Measurements from ENCODE around the gene SERINC2. TPM values are rescaled to one million over a fixed set of nuclear protein-coding genes. Genes with fewer than 3 reads are reported as not detected.

Gene SERINC2
- total RNA-seq, 1 experiment from 2014 or later = 140 TPM

DNA sequence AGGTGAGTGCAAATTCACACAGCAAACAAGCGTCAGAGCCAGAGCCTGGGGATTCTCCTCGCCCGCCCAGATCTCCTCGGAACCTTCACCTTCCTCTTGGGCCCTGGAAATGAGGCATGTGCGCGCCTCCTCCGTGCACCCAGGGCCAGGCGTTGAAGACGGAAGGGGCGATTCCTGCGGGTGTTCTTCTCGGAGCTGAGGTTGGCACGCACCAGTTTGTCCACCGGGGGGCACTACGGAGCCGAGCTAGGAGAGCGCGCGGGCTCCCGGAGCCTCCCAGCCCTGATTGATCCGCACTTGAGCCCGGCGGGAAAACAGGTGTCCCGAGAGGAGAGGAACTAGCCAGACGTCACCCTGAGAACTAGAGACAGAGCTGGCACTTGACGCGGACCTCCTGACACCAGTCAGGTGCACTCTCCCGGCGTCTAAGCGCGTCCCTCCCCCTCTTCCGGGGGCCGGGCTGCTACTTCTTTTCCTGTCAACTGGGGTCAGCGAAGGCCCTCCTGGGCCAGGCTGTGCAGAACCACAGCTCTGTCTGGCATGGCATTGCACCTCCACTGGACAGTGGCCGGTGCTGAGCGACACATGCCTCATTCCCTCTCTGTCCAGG is 18.3 kb upstream of the SERINC2 start:
- intact Hi-C loops (cut with micrococcal nuclease) = loop anchor here (1.0 to 2.0 kb wide), 4 partner anchors 28 to 394 kb away; no protein-coding TSS in a partner anchor

DNA sequence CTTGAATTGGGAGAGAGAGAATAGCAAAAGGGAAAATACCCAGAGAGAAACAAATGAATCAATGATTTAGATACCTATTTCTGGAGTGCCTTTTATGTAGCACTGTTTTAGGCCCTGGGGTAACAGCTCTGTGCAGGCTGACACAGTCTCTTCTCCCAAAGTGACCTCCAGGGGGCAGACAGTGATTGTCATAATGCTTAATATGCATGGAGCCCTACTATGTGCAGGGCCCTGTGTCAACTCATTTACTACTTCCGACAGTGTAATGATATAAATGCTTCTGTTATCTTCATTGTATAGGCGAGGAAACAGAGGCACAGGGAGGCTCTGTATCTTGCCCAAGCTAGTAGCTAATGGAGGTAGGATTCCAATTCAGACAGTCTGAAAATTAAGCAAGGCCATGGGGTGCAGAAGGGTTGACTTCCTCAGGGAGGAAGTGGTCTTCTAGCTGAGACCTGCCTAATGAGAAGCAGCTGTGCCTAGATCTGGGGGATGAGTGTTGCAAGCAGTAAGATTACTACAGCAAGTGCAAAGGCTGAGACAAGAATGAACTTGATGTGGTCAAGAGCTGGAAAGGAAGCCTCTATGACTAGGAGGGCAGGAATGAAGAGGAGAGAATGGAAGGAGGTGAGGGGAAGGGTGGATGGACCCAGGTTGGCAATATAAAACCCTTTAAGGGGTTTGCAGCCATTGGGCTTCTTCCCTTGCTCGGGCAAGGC is 16.2 kb upstream of the SERINC2 start:
- CTCF ChIA-PET = interaction anchor here (0.6 to 9.7 kb wide), 9 partner anchors 15 to 256 kb away, joined by 3 to 238 read pairs (median 3); partner anchors contain the start of gene SERINC2
- TF ChIP-seq, protein P1, sequence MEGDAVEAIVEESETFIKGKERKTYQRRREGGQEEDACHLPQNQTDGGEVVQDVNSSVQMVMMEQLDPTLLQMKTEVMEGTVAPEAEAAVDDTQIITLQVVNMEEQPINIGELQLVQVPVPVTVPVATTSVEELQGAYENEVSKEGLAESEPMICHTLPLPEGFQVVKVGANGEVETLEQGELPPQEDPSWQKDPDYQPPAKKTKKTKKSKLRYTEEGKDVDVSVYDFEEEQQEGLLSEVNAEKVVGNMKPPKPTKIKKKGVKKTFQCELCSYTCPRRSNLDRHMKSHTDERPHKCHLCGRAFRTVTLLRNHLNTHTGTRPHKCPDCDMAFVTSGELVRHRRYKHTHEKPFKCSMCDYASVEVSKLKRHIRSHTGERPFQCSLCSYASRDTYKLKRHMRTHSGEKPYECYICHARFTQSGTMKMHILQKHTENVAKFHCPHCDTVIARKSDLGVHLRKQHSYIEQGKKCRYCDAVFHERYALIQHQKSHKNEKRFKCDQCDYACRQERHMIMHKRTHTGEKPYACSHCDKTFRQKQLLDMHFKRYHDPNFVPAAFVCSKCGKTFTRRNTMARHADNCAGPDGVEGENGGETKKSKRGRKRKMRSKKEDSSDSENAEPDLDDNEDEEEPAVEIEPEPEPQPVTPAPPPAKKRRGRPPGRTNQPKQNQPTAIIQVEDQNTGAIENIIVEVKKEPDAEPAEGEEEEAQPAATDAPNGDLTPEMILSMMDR (IDR thresholded peaks at IDR 0.05; ENCODE audit: unreplicated experiment) = peak; percentile 45
- H3K27ac Mint-ChIP-seq (ENCODE audit: low read depth, unreplicated experiment) = no peak overlapping the region
- H3K36me3 Mint-ChIP-seq (ENCODE audit: insufficient read depth, unreplicated experiment) = no peaks in the 10 kb centered on the region
- peak; percentile 86 for DNase-seq (ENCODE audit: unreplicated experiment)
- no peaks in the 10 kb centered on the region for H3K27me3 Mint-ChIP-seq (ENCODE audit: insufficient read depth, unreplicated experiment)
- BruUV-seq (replicated peaks) = no TSS peak
- no peak overlapping the region for H3K4me3 Mint-ChIP-seq (ENCODE audit: unreplicated experiment)
- peaks cover 29% of the 10 kb centered on the region for H3K4me1 Mint-ChIP-seq (ENCODE audit: insufficient read depth, unreplicated experiment)
- no peaks in the 10 kb centered on the region for H3K9me3 Mint-ChIP-seq (ENCODE audit: unreplicated experiment)
- POLR2A ChIA-PET = interaction anchor here (1.9 to 2.8 kb wide), 3 partner anchors 17 to 152 kb away, joined by 6 to 10 read pairs (median 9); partner anchors contain the start of gene SERINC2
- intact Hi-C loops (cut with micrococcal nuclease) = no loop called here

More for the DNA sequence above, 18.3 kb upstream of the SERINC2 start:
- peak overlapping the region; percentile 40 for H3K4me3 Mint-ChIP-seq (ENCODE audit: unreplicated experiment)
- H3K27me3 Mint-ChIP-seq (ENCODE audit: insufficient read depth, unreplicated experiment) = no peaks in the 10 kb centered on the region
- POLR2A ChIA-PET = interaction anchor here (0.6 to 2.8 kb wide), 10 partner anchors 11 to 393 kb away, joined by 3 to 33 read pairs (median 6); partner anchors contain the start of genes SNRNP40 and ZCCHC17
- peaks cover 19% of the 10 kb centered on the region for H3K4me1 Mint-ChIP-seq (ENCODE audit: insufficient read depth, unreplicated experiment)
- no TSS peak for BruUV-seq (replicated peaks)
- H3K9me3 Mint-ChIP-seq (ENCODE audit: unreplicated experiment) = no peaks in the 10 kb centered on the region
- CTCF ChIA-PET = interaction anchor here (0.6 to 9.7 kb wide), 28 partner anchors 9 to 394 kb away, joined by 3 to 238 read pairs (median 4); partner anchors contain the start of gene SERINC2
- H3K27ac Mint-ChIP-seq (ENCODE audit: low read depth, unreplicated experiment) = no peak overlapping the region
- peak; percentile 90 for DNase-seq (ENCODE audit: unreplicated experiment)
- TF ChIP-seq, protein P1 (IDR thresholded peaks at IDR 0.05; ENCODE audit: unreplicated experiment) = peak; percentile 83
- H3K36me3 Mint-ChIP-seq (ENCODE audit: insufficient read depth, unreplicated experiment) = no peaks in the 10 kb centered on the region

DNA sequence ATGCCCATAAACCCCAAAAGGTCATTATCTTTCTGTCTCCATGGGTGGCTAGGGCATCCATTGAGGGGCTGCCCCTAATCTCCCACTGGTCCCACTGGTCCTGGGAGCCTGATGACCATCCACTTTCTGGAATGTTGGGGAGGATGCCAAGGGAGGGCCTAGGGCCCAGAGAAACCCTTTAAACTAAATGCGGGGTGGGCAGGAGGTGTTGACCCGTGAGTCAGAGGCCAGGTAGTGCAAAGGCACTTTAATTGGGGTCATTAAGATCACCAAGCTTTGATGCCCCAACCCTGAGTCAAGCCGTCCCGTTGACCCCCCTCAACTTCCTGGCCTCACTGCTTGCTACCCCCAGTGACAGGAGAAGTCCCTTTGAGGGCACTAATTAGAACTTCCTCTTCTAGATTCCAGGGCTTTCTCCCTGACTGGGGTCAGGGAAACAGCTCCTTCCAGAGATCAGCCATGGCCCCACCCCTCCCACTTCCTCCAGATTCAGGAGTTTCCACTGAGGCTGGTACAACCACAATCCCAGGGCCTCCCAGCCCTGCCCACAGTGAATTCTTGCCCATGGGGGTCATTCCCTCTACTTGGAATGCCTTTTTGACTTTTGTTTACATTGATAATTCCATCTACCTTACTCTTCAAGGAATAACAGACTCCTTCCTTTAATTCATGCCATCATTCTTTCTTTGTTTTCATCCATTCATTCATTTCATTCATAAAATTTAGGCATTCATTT is 15.5 kb upstream of the SERINC2 start:
- Mint-ChIP-seq H3K9me3 (ENCODE audit: unreplicated experiment) (no peaks in the 10 kb centered on the region), H3K27ac (ENCODE audit: low read depth, unreplicated experiment) (peak overlapping the region; percentile 4), H3K4me1 (ENCODE audit: insufficient read depth, unreplicated experiment) (peaks cover 29% of the 10 kb centered on the region), H3K4me3 (ENCODE audit: unreplicated experiment) (no peak overlapping the region), H3K27me3 (ENCODE audit: insufficient read depth, unreplicated experiment) (no peaks in the 10 kb centered on the region), H3K36me3 (ENCODE audit: insufficient read depth, unreplicated experiment) (no peaks in the 10 kb centered on the region)
- TF ChIP-seq, protein P1 (IDR thresholded peaks at IDR 0.05; ENCODE audit: unreplicated experiment) = no peak
- no peak for DNase-seq (ENCODE audit: unreplicated experiment)
- POLR2A ChIA-PET = interaction anchor here (1.9 to 2.8 kb wide), 3 partner anchors 17 to 151 kb away, joined by 6 to 10 read pairs (median 9); partner anchors contain the start of gene SERINC2
- no TSS peak for BruUV-seq (replicated peaks)
- intact Hi-C loops (cut with micrococcal nuclease) = no loop called here
- CTCF ChIA-PET = interaction anchor here (0.9 to 9.7 kb wide), 6 partner anchors 14 to 257 kb away, joined by 3 to 238 read pairs (median 26); partner anchors contain the start of gene SERINC2
